ENCODE results near the gene RNF220.
"Not testable (repeated sequence)": the region's sequence is repeated elsewhere in the genome, so short reads cannot be mapped to it uniquely, and the experiment has no call there.

The RNF220 gene

DNA sequence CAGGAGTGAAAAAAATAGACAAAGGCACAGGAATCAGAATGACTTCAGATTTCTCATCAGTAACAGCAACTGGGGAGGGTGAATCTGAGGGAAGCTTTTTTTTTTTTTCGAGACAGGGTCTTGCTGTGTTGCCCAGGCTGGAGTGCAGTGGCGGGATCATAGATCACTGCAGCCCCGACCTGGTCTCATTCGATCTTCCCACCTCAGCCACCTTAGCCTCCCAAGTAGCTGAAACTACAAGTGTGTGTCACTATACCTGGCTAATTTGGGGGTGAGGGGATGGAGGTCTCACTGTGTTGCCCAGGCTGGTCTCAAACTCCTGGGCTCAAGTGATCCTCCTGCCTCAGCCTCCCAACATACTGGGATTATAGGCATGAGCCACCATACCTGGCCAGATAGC is 280.2 kb downstream of the RNF220 start:
- no peak for DNase-seq

- no peak for DNase-seq
These were observed 280.8 kb downstream of the RNF220 start for GRCh38 chr1:44685881-44686280.

DNA sequence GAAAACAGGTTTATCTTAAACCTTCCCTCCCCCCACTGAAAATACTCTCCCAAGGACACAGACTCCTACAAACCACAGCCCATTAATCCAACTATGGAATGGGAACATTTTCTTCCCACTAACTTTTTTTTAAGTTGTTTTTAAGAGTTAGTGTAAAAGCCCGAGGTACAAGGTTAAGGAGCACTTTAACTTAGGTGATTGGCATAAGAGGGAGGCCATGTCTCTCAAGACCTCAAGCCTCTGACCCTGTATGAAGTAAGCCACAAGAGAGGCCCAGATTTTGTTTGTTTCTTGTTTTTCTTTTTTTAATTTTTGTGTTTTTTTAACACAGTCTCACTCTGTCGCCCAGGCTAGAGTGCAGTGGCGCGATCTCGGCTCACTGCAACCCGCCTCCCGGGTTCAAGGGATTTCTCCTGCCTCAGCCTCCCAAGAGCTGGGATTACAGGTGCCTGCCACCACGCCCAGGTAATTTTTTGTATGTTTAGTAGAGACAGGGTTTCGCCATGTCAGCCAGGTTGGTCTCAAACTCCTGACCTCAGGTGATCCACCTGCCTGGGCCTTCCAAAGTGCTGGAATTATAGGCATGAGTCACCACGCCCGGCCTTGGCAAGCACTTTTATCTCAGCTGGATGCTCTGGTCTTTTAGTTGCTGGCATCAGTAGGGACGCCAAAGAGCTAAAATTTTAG is 283.8 kb downstream of the RNF220 start:
- no peak for DNase-seq

DNA sequence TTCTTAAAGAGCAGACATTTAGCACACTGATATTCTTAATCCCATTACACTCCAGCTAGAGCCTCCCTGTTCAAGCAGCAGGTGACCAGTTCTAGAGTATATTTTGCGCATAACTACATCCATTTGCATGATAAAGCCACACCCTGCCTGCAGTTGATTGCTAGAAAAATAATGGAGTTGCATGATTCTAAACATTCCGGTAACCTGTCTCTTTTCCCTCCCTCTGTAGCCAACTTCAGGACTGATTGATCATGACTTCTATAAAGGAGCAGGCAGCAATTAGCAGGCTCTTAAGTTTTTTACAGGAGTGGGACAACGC is 284.4 kb downstream of the RNF220 start:
- no peak for DNase-seq

DNA sequence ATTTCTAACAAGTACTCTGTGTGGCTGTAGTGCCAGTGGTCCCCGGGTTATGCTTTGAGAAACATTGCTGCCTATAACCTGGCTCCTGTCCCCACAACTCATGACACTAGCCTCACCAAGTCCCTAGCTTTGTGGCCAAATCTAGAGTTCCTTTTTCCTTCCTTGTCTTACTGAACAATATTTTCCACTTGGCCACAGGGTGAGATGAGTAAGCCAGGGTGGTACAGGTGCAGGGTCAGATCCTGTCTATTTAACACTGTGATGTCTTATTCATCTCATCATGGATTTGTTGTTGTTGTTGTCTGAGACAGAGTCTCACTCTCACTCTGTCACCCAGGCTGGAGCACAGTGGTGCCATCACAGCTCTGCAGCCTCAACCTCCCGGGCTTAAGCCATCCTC is 288.1 kb downstream of the RNF220 start:
- no peak for DNase-seq

DNA sequence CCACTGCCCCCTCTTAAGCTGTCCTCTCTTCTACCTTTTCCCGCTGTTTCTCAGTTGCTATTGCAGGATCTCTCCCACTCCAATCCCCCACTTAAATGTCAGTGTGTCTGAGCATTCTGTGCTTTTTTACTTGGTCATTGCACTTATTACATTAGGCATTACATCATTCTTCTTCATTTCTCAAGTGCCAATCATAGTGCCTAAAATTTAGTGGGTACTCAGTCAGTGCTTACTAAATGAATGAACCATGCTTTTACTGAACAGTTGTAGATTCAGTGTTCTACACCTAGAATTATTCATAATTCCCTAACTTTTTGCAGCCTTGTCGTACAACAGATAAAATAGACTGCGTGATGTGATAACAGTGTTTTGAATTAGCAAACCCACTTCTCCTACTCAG is 288.8 kb downstream of the RNF220 start:
- no peak for DNase-seq

DNA sequence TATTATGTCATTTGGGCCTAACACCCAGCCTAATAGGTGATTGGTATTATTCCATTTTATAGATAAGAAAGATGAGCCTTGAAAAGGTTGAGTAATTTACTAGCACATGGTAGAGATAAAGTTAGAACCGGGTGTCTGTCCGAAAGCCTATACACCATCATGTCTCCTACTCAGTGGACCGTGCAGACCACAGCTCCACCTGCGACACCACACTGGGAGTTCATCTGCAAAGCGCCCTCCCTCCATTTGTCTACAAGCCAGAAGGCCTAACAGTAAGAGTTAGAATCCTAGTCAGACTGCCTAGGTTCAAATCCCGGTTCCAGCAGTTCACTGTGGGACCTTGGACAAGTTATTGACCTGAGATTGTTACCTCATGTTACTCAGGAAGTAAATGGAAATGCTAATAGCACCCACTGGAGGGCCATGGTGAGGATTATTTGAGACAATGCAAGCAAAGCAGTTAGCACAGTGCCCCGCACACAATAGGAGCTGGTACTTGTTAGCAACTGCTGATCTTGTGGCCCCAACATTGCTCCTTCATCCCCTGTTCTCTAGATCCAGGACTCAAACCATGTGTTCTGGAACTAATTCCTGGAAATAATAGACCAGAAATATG is 289.9 kb downstream of the RNF220 start:
- no peak for DNase-seq

GRCh38 chr1:44695671-44696070 is 290.6 kb downstream of the RNF220 start:
- DNase-seq, result no peak

- no peak for DNase-seq
These were observed 291.0 kb downstream of the RNF220 start for GRCh38 chr1:44696101-44696500.

DNA sequence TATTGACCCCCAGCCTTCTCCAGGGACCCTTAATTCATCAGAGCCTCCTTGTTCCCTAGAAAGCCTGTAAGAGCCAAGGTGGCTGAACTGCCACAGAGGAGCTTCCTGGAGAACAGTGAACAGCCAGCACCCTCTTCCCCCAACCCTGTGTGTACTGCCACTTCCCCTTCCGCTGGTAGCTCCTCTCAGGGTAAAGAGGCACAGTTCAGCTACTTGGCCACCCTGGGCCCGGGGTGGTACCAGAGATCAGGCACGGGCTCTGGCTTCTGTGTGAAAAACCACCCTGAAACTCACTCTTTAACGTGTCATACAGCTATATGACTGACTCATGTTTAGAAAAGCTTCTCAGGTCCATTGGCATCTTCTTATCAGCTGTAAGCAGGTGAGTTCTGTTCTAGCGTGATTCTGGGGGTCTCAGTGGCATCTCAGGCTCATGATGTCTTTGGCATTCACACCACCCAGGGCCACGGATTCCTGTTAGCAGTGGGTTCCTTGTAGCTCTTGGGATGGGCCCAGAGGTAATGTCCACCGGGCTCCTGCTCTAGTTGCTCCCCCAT is 291.8 kb downstream of the RNF220 start:
- no peak for DNase-seq

GRCh38 chr1:44698138-44698537 is 293.1 kb downstream of the RNF220 start:
- no peak for DNase-seq

DNA sequence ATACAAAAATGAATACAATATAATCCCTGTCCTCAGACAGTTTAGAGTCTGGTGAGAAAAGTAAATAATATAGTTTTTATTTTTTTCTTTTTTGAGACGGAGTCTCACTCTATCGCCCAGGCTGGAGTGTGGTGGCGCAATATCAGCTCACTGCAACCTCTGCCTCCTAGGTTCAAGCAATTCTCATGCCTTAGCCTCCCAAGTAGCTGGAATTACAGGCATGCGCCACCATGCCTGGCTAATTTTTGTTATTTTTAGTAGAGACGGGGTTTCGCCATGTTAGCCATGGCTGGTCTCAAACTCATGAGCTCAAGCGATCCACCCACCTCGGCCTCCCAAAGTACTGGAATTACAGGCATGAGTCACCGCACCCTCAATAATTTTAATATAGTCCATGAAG is 294.3 kb downstream of the RNF220 start:
- DNase-seq, result not testable (repeated sequence)

- no peak for DNase-seq
These were observed 295.5 kb downstream of the RNF220 start for GRCh38 chr1:44700573-44700972.

- no peak for DNase-seq
These were observed 296.1 kb downstream of the RNF220 start for GRCh38 chr1:44701141-44701573.
